Measurements from ENCODE around the gene RAB2B.

RAB2B gene
- 23.0 to 34.9 (median 28.3) reads per million in 3 donors for total RNA-seq

GRCh38 chr14:21476925-21477681, at the start of gene RAB2B, which contains the start of gene TOX4:
RAB2B (minus strand) TSS chr14:21476959; CDS start chr14:21476872, 87 bp downstream.
TOX4 (plus strand) TSS chr14:21477195; CDS start chr14:21477279, 84 bp downstream.
- no peaks in the 10 kb centered on the region for H3K27me3 ChIP-seq (replicated peaks; ENCODE audit: control insufficient read depth, insufficient read depth, low read length, poor library complexity, severe bottlenecking)
- peak within 1 kb of the TSS; percentile 72 for H3K4me3 ChIP-seq (ENCODE audit: insufficient read depth, low read depth, low read length, poor library complexity, severe bottlenecking)
- no peaks in the 10 kb centered on the region for H3K9me3 ChIP-seq (ENCODE audit: control insufficient read depth, low read length)
- DNase-seq = peak; percentile 91 to 95 (median 95)
- peaks cover 9% of the 10 kb centered on the region for H3K4me1 ChIP-seq (ENCODE audit: control insufficient read depth, insufficient read depth, low read length, poor library complexity, severe bottlenecking)
- H3K27ac ChIP-seq (ENCODE audit: insufficient read depth, low read length, poor library complexity, severe bottlenecking) = peak within 1 kb of the TSS; percentile 88
- H3K36me3 ChIP-seq (ENCODE audit: control insufficient read depth, insufficient read depth, low read length) = peaks cover 13% of the 10 kb centered on the region

- H3K4me3 ChIP-seq (ENCODE audit: insufficient read depth, low read depth, low read length, poor library complexity, severe bottlenecking) = peak within 1 kb of the TSS; percentile 79
- peaks cover 14% of the 10 kb centered on the region for H3K4me1 ChIP-seq (ENCODE audit: control insufficient read depth, insufficient read depth, low read length, poor library complexity, severe bottlenecking)
- peak within 1 kb of the TSS; percentile 51 for H3K27ac ChIP-seq (ENCODE audit: insufficient read depth, low read length, poor library complexity, severe bottlenecking)
Observed at GRCh38 chr14:21525962-21526671, 49.4 kb upstream of the RAB2B start, which contains the start of gene SALL2. SALL2 (minus strand) TSS chr14:21526346; CDS start chr14:21526127, 219 bp downstream.

GRCh38 chr14:21525571-21525961, 48.8 kb upstream of the RAB2B start:
- no peak for DNase-seq
- Histone ChIP-seq H3K4me3 (ENCODE audit: insufficient read depth, low read depth, low read length, poor library complexity, severe bottlenecking) (peak overlapping the region; percentile 79), H3K4me1 (ENCODE audit: control insufficient read depth, insufficient read depth, low read length, poor library complexity, severe bottlenecking) (peaks cover 14% of the 10 kb centered on the region), H3K9me3 (ENCODE audit: control insufficient read depth, low read length) (no peaks in the 10 kb centered on the region), H3K27me3 (replicated peaks; ENCODE audit: control insufficient read depth, insufficient read depth, low read length, poor library complexity, severe bottlenecking) (no peaks in the 10 kb centered on the region), H3K36me3 (ENCODE audit: control insufficient read depth, insufficient read depth, low read length) (no peaks in the 10 kb centered on the region), H3K27ac (ENCODE audit: insufficient read depth, low read length, poor library complexity, severe bottlenecking) (no peak overlapping the region)

More at GRCh38 chr14:21525962-21526671, 49.4 kb upstream of the RAB2B start, which contains the start of gene SALL2:
- Histone ChIP-seq H3K36me3 (ENCODE audit: control insufficient read depth, insufficient read depth, low read length) (no peaks in the 10 kb centered on the region), H3K9me3 (ENCODE audit: control insufficient read depth, low read length) (no peaks in the 10 kb centered on the region), H3K27me3 (replicated peaks; ENCODE audit: control insufficient read depth, insufficient read depth, low read length, poor library complexity, severe bottlenecking) (no peaks in the 10 kb centered on the region)
- DNase-seq = peak; percentile 32 to 57 (median 52)

GRCh38 chr14:21524575-21525490, 48.1 kb upstream of the RAB2B start:
- Histone ChIP-seq H3K4me1 (ENCODE audit: control insufficient read depth, insufficient read depth, low read length, poor library complexity, severe bottlenecking) (peaks cover 14% of the 10 kb centered on the region), H3K36me3 (ENCODE audit: control insufficient read depth, insufficient read depth, low read length) (no peaks in the 10 kb centered on the region)

GRCh38 chr14:21523203-21523602, 46.4 kb upstream of the RAB2B start:
- Histone ChIP-seq H3K9me3 (ENCODE audit: control insufficient read depth, low read length) (no peaks in the 10 kb centered on the region), H3K4me3 (ENCODE audit: insufficient read depth, low read depth, low read length, poor library complexity, severe bottlenecking) (no peak overlapping the region), H3K27ac (ENCODE audit: insufficient read depth, low read length, poor library complexity, severe bottlenecking) (no peak overlapping the region), H3K4me1 (ENCODE audit: control insufficient read depth, insufficient read depth, low read length, poor library complexity, severe bottlenecking) (peaks cover 14% of the 10 kb centered on the region), H3K27me3 (replicated peaks; ENCODE audit: control insufficient read depth, insufficient read depth, low read length, poor library complexity, severe bottlenecking) (no peaks in the 10 kb centered on the region), H3K36me3 (ENCODE audit: control insufficient read depth, insufficient read depth, low read length) (no peaks in the 10 kb centered on the region)
- no peak for DNase-seq

More at GRCh38 chr14:21524575-21525490, 48.1 kb upstream of the RAB2B start:
- H3K27ac ChIP-seq (ENCODE audit: insufficient read depth, low read length, poor library complexity, severe bottlenecking) = no peak overlapping the region
- no peak overlapping the region for H3K4me3 ChIP-seq (ENCODE audit: insufficient read depth, low read depth, low read length, poor library complexity, severe bottlenecking)
- no peak for DNase-seq
- H3K27me3 ChIP-seq (replicated peaks; ENCODE audit: control insufficient read depth, insufficient read depth, low read length, poor library complexity, severe bottlenecking) = no peaks in the 10 kb centered on the region
- H3K9me3 ChIP-seq (ENCODE audit: control insufficient read depth, low read length) = no peaks in the 10 kb centered on the region

GRCh38 chr14:21521501-21521900, 44.7 kb upstream of the RAB2B start:
- peaks cover 6% of the 10 kb centered on the region for H3K4me1 ChIP-seq (ENCODE audit: control insufficient read depth, insufficient read depth, low read length, poor library complexity, severe bottlenecking)
- DNase-seq = no peak
- no peaks in the 10 kb centered on the region for H3K36me3 ChIP-seq (ENCODE audit: control insufficient read depth, insufficient read depth, low read length)
- no peak overlapping the region for H3K4me3 ChIP-seq (ENCODE audit: insufficient read depth, low read depth, low read length, poor library complexity, severe bottlenecking)
- no peak overlapping the region for H3K27ac ChIP-seq (ENCODE audit: insufficient read depth, low read length, poor library complexity, severe bottlenecking)
- no peaks in the 10 kb centered on the region for H3K9me3 ChIP-seq (ENCODE audit: control insufficient read depth, low read length)
- H3K27me3 ChIP-seq (replicated peaks; ENCODE audit: control insufficient read depth, insufficient read depth, low read length, poor library complexity, severe bottlenecking) = no peaks in the 10 kb centered on the region

GRCh38 chr14:21520767-21521166, 44.0 kb upstream of the RAB2B start:
- H3K4me1 ChIP-seq (ENCODE audit: control insufficient read depth, insufficient read depth, low read length, poor library complexity, severe bottlenecking) = peaks cover 4% of the 10 kb centered on the region
- no peaks in the 10 kb centered on the region for H3K9me3 ChIP-seq (ENCODE audit: control insufficient read depth, low read length)
- H3K27me3 ChIP-seq (replicated peaks; ENCODE audit: control insufficient read depth, insufficient read depth, low read length, poor library complexity, severe bottlenecking) = no peaks in the 10 kb centered on the region
- H3K4me3 ChIP-seq (ENCODE audit: insufficient read depth, low read depth, low read length, poor library complexity, severe bottlenecking) = no peak overlapping the region
- DNase-seq = no peak
- no peaks in the 10 kb centered on the region for H3K36me3 ChIP-seq (ENCODE audit: control insufficient read depth, insufficient read depth, low read length)
- no peak overlapping the region for H3K27ac ChIP-seq (ENCODE audit: insufficient read depth, low read length, poor library complexity, severe bottlenecking)

GRCh38 chr14:21518725-21519124, 42.0 kb upstream of the RAB2B start:
- DNase-seq = no peak
- no peaks in the 10 kb centered on the region for H3K36me3 ChIP-seq (ENCODE audit: control insufficient read depth, insufficient read depth, low read length)
- no peak overlapping the region for H3K27ac ChIP-seq (ENCODE audit: insufficient read depth, low read length, poor library complexity, severe bottlenecking)
- H3K4me3 ChIP-seq (ENCODE audit: insufficient read depth, low read depth, low read length, poor library complexity, severe bottlenecking) = no peak overlapping the region
- no peaks in the 10 kb centered on the region for H3K9me3 ChIP-seq (ENCODE audit: control insufficient read depth, low read length)
- H3K4me1 ChIP-seq (ENCODE audit: control insufficient read depth, insufficient read depth, low read length, poor library complexity, severe bottlenecking) = no peaks in the 10 kb centered on the region
- no peaks in the 10 kb centered on the region for H3K27me3 ChIP-seq (replicated peaks; ENCODE audit: control insufficient read depth, insufficient read depth, low read length, poor library complexity, severe bottlenecking)

- Histone ChIP-seq H3K27ac (ENCODE audit: insufficient read depth, low read length, poor library complexity, severe bottlenecking) (no peak overlapping the region), H3K36me3 (ENCODE audit: control insufficient read depth, insufficient read depth, low read length) (no peaks in the 10 kb centered on the region), H3K4me3 (ENCODE audit: insufficient read depth, low read depth, low read length, poor library complexity, severe bottlenecking) (no peak overlapping the region), H3K9me3 (ENCODE audit: control insufficient read depth, low read length) (no peaks in the 10 kb centered on the region), H3K27me3 (replicated peaks; ENCODE audit: control insufficient read depth, insufficient read depth, low read length, poor library complexity, severe bottlenecking) (no peaks in the 10 kb centered on the region), H3K4me1 (ENCODE audit: control insufficient read depth, insufficient read depth, low read length, poor library complexity, severe bottlenecking) (peaks cover 8% of the 10 kb centered on the region)
- DNase-seq = no peak
Observed at GRCh38 chr14:21514341-21514740, 37.6 kb upstream of the RAB2B start.

Measured in effector memory CD4-positive, alpha-beta T cell (primary cell).